RKO (cell line): ENCODE measurements around the gene C14orf132.
"Not testable (repeated sequence)": the region's sequence is repeated elsewhere in the genome, so short reads cannot be mapped to it uniquely, and the experiment has no call there.

Source experiments
- DNase-seq: peaks from one replicate; pipeline ENCODE4 v3.0.0-alpha.2; 2016; ENCODE audit warnings: low spot score

Gene C14orf132

GRCh38 chr14:96038920-96039632 is at the start of gene C14orf132:
Gene C14orf132 (plus strand): TSS chr14:96039362. CDS start chr14:96039501, 139 bp downstream.
- DNase-seq = no peak

GRCh38 chr14:95993768-95994592 is 45.2 kb upstream of the C14orf132 start:
- peak; percentile 70 for DNase-seq

DNA sequence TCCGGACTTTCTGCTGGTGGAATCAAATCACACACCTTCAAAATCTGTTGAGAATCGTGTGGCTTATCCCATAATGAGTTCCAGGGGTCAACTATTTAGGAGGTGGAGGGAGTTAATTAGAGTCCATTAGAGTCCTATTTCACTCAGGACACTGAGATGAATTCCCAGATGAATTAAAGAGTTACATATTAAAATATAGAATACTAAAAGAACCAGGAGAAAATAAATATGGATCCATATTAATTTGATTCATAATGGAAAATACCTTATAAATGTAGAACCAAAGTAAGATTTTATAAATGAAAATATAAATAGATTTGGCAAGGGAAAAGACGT is 44.6 kb upstream of the C14orf132 start:
- no peak for DNase-seq

- DNase-seq = peak; percentile 48
These were observed 40.5 kb upstream of the C14orf132 start for GRCh38 chr14:95998656-95999055.

DNA sequence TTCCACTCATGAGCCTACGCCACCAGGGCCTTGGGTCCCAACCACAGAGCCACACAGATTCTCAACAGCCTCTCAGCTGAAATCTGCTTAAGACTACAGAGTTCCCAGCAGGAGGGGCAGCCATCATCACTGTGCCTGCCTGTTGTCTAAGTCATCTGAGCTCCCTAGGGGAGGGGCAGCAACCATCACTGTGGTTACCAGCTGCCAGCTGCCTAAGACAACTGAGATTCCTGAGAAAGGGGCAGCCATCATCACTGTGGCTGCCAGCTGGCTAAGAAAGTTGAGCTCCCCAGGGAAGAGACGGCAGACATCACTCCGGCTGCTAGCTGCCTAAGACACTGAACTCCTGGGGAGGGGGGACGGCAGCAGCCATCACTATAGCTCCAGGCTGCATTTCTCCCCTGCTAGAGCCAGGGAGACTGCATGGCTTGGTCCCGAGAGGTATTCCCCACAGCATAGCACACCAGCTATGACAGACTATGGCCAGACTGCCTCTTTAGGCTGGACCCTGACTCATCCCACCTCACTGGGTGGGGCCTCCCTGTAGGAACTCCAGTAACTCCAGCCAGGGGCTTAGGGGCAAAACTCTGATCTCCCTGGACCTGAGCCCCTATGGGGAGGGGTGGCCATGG is 37.2 kb upstream of the C14orf132 start:
- no peak for DNase-seq

- no peak for DNase-seq
These were observed 36.7 kb upstream of the C14orf132 start for GRCh38 chr14:96002498-96002884.

- DNase-seq = no peak
These were observed 28.0 kb upstream of the C14orf132 start for GRCh38 chr14:96011131-96011530.

- DNase-seq = no peak
These were observed 27.6 kb upstream of the C14orf132 start for GRCh38 chr14:96011607-96012006.

DNA sequence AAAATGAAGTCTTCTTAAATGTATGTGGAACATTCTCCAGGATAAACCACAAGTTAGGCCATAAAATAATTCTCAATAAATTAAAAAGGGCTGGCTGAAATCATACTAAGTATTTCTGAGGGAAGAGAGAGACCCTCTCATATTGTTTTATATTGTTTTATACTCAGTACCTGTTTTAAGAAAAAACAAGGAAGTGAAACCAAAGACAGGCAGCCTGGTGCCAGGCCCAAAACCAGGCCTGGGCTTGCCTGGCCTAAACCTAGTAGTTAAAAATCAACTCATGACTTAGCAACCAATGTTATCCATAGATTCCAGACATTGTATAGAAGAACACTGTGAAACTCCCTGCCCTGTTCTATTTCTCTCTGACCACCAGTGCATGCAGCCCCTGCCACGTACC is 26.4 kb upstream of the C14orf132 start:
- DNase-seq = not testable (repeated sequence)

DNA sequence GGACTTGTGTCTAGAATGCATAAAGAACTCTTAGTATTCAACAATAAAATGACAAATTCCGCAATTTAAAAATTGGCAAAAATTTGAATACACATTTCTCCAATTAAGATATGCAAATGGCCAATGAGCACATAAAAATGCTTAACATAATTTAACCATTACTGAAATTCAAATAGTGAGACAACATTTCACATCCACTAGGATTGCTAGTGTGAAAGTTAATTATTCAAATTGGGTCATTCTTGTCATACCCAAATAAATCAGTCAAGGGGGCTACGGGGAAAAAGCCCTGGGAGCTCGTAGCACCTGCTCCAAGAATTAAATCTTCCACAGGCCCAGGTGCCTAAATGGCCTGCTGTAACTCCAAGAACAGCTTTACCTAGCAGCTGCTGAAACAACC is 25.0 kb upstream of the C14orf132 start:
- no peak for DNase-seq

DNA sequence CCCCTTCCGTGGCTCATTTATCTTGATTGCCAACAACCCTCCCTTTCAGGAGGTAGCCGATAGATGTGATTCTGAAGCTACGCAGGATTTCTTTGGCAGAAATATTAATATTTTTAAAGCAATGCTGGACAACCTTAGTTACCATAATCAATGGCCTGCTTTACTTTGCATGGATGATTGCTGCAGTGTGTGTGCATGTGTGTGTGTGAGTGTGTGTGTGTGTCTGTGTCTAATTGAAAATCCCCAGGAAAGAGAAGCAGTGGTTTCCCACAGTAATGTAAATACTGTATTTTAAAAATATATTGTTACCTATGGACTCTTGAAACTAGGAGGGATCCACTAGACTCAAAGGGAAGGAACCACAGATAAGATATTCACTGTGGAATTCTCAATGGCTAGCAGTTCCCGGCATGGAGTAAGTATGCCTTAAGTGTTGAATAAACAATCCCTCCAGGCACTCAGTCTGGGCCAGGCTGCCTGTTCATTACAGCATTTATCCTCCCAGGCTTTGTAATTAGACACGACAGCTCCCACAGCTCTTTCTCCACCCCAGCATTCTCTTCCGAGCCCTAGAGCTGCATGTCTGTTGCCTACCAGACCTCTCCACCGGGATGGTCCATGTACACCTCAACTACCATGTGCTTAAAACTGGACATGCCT is 22.5 kb upstream of the C14orf132 start:
- no peak for DNase-seq

- DNase-seq = no peak
These were observed 21.3 kb upstream of the C14orf132 start for GRCh38 chr14:96017882-96018281.

- no peak for DNase-seq
These were observed 11.5 kb upstream of the C14orf132 start for GRCh38 chr14:96027431-96028355.

DNA sequence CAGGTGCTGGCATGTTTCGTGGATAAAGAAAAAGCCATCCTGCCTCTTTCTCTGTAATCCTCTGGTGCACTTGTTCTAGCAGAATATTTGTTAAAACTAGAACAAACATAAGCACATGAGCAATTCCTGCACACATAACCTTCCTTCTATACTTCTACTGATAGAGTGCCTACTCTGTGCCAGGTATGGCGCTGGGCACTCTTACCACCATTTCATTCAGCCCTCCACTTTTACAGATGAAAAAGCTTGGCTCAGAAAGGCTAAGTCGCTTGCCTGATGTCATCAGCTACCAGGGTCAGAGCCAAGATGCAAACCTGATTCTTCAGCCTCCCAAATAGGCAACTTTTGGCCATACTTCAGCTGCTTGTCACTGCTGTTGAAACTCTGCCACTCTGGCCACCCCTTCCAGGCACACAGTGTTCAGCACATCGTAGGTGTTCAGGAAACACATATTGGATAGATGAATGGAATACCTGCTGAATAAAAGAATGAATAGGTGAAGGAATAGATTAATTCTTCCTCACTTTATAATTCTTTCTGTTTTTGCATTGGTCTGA is 10.0 kb upstream of the C14orf132 start:
- DNase-seq = no peak

DNA sequence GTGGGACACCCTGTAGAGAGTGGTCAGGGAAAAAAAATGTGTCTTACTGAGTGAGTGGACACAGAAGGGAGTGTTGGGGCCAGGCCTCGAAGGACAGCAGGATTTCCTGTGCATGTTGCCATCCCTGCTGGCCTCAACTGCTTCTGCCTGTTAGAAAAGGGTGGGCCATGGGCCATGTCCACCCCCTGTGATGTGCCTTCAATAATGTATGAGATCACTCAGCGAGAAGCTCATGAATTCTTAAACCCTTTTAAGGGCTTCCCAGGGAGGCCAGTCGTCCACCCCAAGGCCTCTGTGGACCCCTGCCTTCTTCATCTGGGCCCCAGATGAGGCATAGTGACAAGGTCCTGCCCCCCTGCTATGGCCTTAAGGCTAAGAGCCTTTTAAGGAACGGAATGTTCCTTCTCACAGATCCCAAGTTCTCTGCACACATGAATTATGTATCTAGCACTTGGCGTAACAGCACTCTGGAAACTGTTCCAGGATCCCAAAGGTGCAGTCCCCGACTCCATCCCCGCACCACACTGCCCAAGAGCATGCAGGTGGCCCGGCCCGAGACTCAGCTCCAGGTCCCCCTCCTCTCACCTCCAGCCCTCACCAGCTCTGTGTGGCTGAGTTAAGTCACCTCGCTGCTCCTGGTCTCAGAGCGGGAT is 8.9 kb upstream of the C14orf132 start:
- DNase-seq = no peak

GRCh38 chr14:96031691-96032090 is 7.5 kb upstream of the C14orf132 start:
- DNase-seq = no peak

- no peak for DNase-seq
These were observed 3.7 kb upstream of the C14orf132 start for GRCh38 chr14:96035456-96035855.

DNA sequence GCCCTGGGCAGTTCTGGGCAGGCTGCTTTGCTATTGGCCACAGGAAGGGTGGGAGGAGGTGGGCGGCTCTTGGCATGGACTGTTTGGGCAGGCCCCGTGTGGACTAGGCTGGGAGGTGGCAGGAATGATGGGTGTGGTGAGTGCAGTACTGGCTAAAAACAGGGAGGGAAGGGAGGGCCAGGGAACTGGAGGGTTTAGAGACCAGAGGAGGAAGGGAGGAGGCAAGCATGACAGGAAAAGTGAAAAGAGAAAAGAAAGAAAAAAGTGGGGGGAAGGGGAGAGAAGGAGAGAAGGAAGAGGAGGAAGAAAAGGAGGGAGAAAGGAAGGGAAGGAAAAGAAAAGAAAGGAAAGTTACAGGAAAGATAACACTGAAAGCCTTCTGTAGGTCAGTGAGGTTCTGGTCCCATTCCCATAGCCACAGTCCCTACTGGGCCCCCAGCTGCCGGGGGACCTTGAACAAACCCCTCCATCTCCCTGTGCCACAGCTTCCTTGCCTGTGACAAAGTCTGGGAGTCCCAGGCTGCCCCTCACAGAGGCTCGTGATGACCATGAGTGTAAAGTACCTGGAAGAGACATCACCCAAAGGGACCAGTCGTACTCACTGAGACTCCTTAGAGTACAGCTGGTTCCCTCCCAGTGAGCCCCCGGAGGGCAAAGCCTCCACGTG is 1.1 kb upstream of the C14orf132 start:
- no peak for DNase-seq

GRCh38 chr14:96038558-96038919 is 623 bp upstream of the C14orf132 start:
- DNase-seq = no peak
